SK-N-SH treated with all-trans-retinoic acid at 6 μM for 48 hours (cell line): ENCODE results near the gene CHST15.

Experiments used
- ATAC-seq: fragments of 200-7000 bp; cut with Tn5 transposase; 3 replicates; pipeline ENCODE4 v1.9.1; 2020; ENCODE audit warnings: mild to moderate bottlenecking, moderate library complexity
- ARNTL ChIP-seq: fragments of 450-650 bp; formaldehyde crosslinking; IDR thresholded peaks from 2 replicates; pipeline ENCODE4 v1.5.0; 2020; ENCODE audit warnings: low read depth, mild to moderate bottlenecking, moderate library complexity, borderline replicate concordance
- BACH2 ChIP-seq: fragments of 250-450 bp; sonication (Bioruptor Pico); IDR thresholded peaks from 2 replicates; pipeline ENCODE4 v1.9.0; 2021; ENCODE audit warnings: mild to moderate bottlenecking, borderline replicate concordance
- CSDC2 ChIP-seq: fragments of 250-450 bp; sonication (Bioruptor Pico); IDR thresholded peaks from 2 replicates; pipeline ENCODE4 v1.5.0; 2020; ENCODE audit warnings: mild to moderate bottlenecking, moderate library complexity
- CSRNP3 ChIP-seq: fragments of 250-450 bp; sonication (Bioruptor Pico); IDR thresholded peaks from 2 replicates; pipeline ENCODE4 v1.5.1; 2021; ENCODE audit warnings: mild to moderate bottlenecking, moderate library complexity
- ESRRG ChIP-seq: fragments of 250-450 bp; sonication (Bioruptor Pico); IDR thresholded peaks from 2 replicates; pipeline ENCODE4 v1.6.1; 2021; ENCODE audit warnings: mild to moderate bottlenecking
- ISL1 ChIP-seq: fragments of 250-450 bp; sonication (Bioruptor Pico); IDR thresholded peaks from 2 replicates; pipeline ENCODE4 v2.1.2; 2022; ENCODE audit warnings: mild to moderate bottlenecking, moderate library complexity
- OSR1 ChIP-seq: fragments of 250-450 bp; sonication (Bioruptor Pico); IDR thresholded peaks from 2 replicates; pipeline ENCODE4 v1.8.0; 2022; ENCODE audit warnings: moderate library complexity, mild to moderate bottlenecking, inconsistent platforms
- RARB ChIP-seq: fragments of 250-450 bp; sonication (Bioruptor Pico); IDR thresholded peaks from 2 replicates; pipeline ENCODE4 v1.8.0; 2021; ENCODE audit warnings: mild to moderate bottlenecking, moderate library complexity
- TCF4 ChIP-seq: fragments of 250-450 bp; sonication (Bioruptor Pico); IDR thresholded peaks from 2 replicates; pipeline ENCODE4 v1.8.0; 2021; ENCODE audit warnings: mild to moderate bottlenecking, moderate library complexity, borderline replicate concordance
- TOX ChIP-seq: fragments of 250-450 bp; sonication (Bioruptor Pico); IDR thresholded peaks from 2 replicates; pipeline ENCODE4 v1.8.0; 2021; ENCODE audit warnings: mild to moderate bottlenecking, moderate library complexity, borderline replicate concordance
- TSHZ2 ChIP-seq: fragments of 250-450 bp; sonication (Bioruptor Pico); IDR thresholded peaks from 2 replicates; pipeline ENCODE4 v1.5.0; 2020; ENCODE audit warnings: mild to moderate bottlenecking, moderate library complexity
- ZC3H10 ChIP-seq: fragments of 250-450 bp; sonication (Bioruptor Pico); IDR thresholded peaks from 2 replicates; pipeline ENCODE4 v1.5.1; 2021; ENCODE audit warnings: mild to moderate bottlenecking, moderate library complexity
- ZFP3 ChIP-seq: fragments of 250-450 bp; sonication (Bioruptor Pico); IDR thresholded peaks from 2 replicates; pipeline ENCODE4 v1.5.0; 2020; ENCODE audit warnings: mild to moderate bottlenecking, moderate library complexity
- ZFP30 ChIP-seq: fragments of 450-650 bp; formaldehyde crosslinking; IDR thresholded peaks from 2 replicates; pipeline ENCODE4 v1.5.0; 2022; ENCODE audit warnings: mild to moderate bottlenecking, moderate library complexity
- ZNF565 ChIP-seq: fragments of 450-650 bp; formaldehyde crosslinking; conservative IDR thresholded peaks from 2 replicates; pipeline ENCODE4 v1.5.0; 2020; ENCODE audit warnings: low read depth, mild to moderate bottlenecking, moderate library complexity
- ZNF70 ChIP-seq: fragments of 450-650 bp; formaldehyde crosslinking; IDR thresholded peaks from 2 replicates; pipeline ENCODE4 v1.5.0; 2020; ENCODE audit warnings: mild to moderate bottlenecking, moderate library complexity
- ZNF8 ChIP-seq: fragments of 450-650 bp; formaldehyde crosslinking; IDR thresholded peaks from 2 replicates; pipeline ENCODE4 v1.5.0; 2020; ENCODE audit warnings: mild to moderate bottlenecking, moderate library complexity
- TF ChIP-seq, protein P1 (sequence below): fragments of 250-450 bp; sonication (Bioruptor Pico); IDR thresholded peaks from 2 replicates; pipeline ENCODE4 v1.8.0; 2021; ENCODE audit warnings: low read depth, mild to moderate bottlenecking, moderate library complexity, borderline replicate concordance
- TF ChIP-seq, protein P2 (sequence below): fragments of 250-450 bp; sonication (Bioruptor Pico); IDR thresholded peaks from 2 replicates; pipeline ENCODE4 v1.5.1; 2020; ENCODE audit warnings: low read depth, mild to moderate bottlenecking, moderate library complexity

Gene CHST15

DNA sequence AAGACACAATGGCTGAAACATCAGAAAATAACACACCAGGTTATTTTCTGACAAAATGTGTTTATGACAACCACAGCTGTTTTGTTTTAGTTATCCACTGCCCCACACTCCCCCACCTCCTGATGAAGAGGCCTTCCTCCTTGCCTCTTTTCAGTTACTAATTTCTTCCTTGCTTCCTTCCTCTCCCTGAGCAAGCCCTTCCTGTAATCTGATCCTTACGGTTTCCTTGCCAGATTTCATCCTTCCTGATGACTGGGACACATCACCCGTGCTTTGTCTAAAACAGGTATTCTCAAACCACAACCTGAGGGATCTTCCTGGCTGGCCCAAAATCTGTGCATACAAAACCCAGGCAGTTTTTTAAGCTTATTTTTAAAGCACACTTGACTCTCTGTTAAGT lies 39.4 kb downstream of the CHST15 start:
- TF ChIP-seq CSRNP3 (CRISPR knock-in tag) (no peak), ZFP3 (no peak), OSR1 (CRISPR knock-in tag) (no peak), ZNF70 (CRISPR knock-in tag) (no peak), ZC3H10 (CRISPR knock-in tag) (no peak), BACH2 (CRISPR knock-in tag) (no peak), ZNF565 (CRISPR knock-in tag) (no peak), RARB (CRISPR knock-in tag) (no peak), ZNF8 (CRISPR knock-in tag) (no peak), TOX (no peak)
- TF ChIP-seq, protein P1, sequence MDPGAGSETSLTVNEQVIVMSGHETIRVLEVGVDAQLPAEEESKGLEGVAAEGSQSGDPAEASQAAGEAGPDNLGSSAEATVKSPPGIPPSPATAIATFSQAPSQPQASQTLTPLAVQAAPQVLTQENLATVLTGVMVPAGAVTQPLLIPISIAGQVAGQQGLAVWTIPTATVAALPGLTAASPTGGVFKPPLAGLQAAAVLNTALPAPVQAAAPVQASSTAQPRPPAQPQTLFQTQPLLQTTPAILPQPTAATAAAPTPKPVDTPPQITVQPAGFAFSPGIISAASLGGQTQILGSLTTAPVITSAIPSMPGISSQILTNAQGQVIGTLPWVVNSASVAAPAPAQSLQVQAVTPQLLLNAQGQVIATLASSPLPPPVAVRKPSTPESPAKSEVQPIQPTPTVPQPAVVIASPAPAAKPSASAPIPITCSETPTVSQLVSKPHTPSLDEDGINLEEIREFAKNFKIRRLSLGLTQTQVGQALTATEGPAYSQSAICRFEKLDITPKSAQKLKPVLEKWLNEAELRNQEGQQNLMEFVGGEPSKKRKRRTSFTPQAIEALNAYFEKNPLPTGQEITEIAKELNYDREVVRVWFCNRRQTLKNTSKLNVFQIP (CRISPR knock-in tag), result no peak
- TF ChIP-seq, all 23 proteins: peak for 0
- no peak for ATAC-seq

DNA sequence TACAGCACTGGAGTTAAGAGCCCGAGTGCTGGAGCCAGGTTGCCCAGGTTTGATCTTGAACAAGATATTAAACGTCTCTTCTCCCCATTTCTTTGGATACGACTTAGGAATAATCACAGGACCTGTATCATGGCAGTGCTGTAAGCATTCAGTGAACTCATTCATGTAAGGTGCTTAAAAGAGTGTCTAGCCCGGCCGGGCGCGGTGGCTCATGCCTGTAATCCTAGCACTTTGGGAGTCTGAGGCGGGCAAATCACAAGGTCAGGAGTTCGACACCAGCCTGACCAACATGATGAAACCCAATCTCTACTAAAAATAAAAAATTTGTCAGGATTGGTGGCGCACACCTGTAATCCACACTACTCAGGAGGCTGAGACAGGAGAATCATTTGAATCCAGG lies 40.8 kb downstream of the CHST15 start:
- TF ChIP-seq, protein P1 (CRISPR knock-in tag), result no peak
- no peak for TF ChIP-seq CSDC2 (CRISPR knock-in tag)
- TF ChIP-seq, protein P2, sequence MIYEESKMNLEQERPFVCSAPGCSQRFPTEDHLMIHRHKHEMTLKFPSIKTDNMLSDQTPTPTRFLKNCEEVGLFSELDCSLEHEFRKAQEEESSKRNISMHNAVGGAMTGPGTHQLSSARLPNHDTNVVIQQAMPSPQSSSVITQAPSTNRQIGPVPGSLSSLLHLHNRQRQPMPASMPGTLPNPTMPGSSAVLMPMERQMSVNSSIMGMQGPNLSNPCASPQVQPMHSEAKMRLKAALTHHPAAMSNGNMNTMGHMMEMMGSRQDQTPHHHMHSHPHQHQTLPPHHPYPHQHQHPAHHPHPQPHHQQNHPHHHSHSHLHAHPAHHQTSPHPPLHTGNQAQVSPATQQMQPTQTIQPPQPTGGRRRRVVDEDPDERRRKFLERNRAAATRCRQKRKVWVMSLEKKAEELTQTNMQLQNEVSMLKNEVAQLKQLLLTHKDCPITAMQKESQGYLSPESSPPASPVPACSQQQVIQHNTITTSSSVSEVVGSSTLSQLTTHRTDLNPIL (CRISPR knock-in tag), result no peak
- TF ChIP-seq ESRRG (CRISPR knock-in tag), result no peak
- TF ChIP-seq TSHZ2 (CRISPR knock-in tag), result no peak
- no peak for TF ChIP-seq TCF4 (CRISPR knock-in tag)
- no peak for TF ChIP-seq ZFP30 (CRISPR knock-in tag)
- TF ChIP-seq ZC3H10 (CRISPR knock-in tag), result no peak
- TF ChIP-seq OSR1 (CRISPR knock-in tag), result no peak
- no peak for TF ChIP-seq ISL1
- TF ChIP-seq ARNTL, result no peak
- TF ChIP-seq ZNF565 (CRISPR knock-in tag), result no peak
- no peak for TF ChIP-seq ZFP3
- TF ChIP-seq CSRNP3 (CRISPR knock-in tag), result no peak
- TF ChIP-seq ZNF8 (CRISPR knock-in tag), result no peak
- TF ChIP-seq, all 23 proteins: peak for 0
- ATAC-seq, result no peak
